ENCODE measurements around the gene SPOPL. TPM values are rescaled to one million over a fixed set of nuclear protein-coding genes. Genes with fewer than 3 reads are reported as not detected.
"Not testable (repeated sequence)": the region's sequence is repeated elsewhere in the genome, so short reads cannot be mapped to it uniquely, and the experiment has no call there.

SPOPL gene
- total RNA-seq, 1 experiment from 2014 or later: 21.0 TPM

DNA sequence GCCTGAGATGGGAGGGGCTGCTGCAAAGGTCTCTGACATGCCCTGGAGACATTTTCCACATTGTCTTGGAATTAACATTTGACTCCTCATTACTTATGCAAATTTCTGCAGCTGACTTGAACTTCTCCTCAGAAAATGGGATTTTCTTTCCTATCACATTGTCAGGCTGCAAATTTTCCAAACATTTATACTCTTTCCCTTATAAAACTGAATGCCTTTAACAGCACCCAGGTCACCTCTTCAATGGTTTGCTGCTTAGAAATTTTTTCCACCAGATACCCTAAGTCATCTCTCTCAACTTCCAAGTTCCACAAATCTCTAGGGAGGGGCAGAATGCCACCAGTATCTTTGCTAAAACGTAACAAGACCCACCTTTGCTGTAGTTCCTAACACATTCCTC, 22.8 kb downstream of the SPOPL start:
- H4K20me1 ChIP-seq (ENCODE audit: insufficient read depth); H2AFZ ChIP-seq; CTCF ChIA-PET; intact Hi-C loops (cut with micrococcal nuclease; ENCODE audit: unreplicated experiment); H3K27me3 ChIP-seq (ENCODE audit: insufficient read depth, low read depth); DNase-seq; H3K9me3 ChIP-seq (ENCODE audit: insufficient read depth, low read depth); H3K27ac ChIP-seq; H3K4me3 ChIP-seq; POLR2A ChIA-PET (ENCODE audit: unreplicated experiment); H3K36me3 ChIP-seq (ENCODE audit: low read depth); H3K4me2 ChIP-seq; H3K9me2 ChIP-seq (ENCODE audit: insufficient read depth); H3K4me1 ChIP-seq (replicated peaks; ENCODE audit: insufficient read depth); H3F3A ChIP-seq (ENCODE audit: insufficient read depth, low read depth); BruUV-seq (replicated peaks): not testable (repeated sequence)
- peaks cover 32% of the 10 kb centered on the region for H3K79me2 ChIP-seq (ENCODE audit: low read depth)

- Histone ChIP-seq H3F3A (ENCODE audit: insufficient read depth, low read depth) (no peaks in the 10 kb centered on the region; the same call in 1 of the 2 replicates), H3K79me2 (ENCODE audit: low read depth) (peaks cover 45% of the 10 kb centered on the region), H4K20me1 (ENCODE audit: insufficient read depth) (peaks cover 13% of the 10 kb centered on the region), H3K27me3 (ENCODE audit: insufficient read depth, low read depth) (no peaks in the 10 kb centered on the region), H2AFZ (no peak overlapping the region), H3K9me2 (ENCODE audit: insufficient read depth) (no peaks in the 10 kb centered on the region), H3K4me2 (no peak overlapping the region), H3K27ac (no peak overlapping the region), H3K36me3 (ENCODE audit: low read depth) (no peaks in the 10 kb centered on the region), H3K4me1 (replicated peaks; ENCODE audit: insufficient read depth) (no peaks in the 10 kb centered on the region), H3K9me3 (ENCODE audit: insufficient read depth, low read depth) (no peaks in the 10 kb centered on the region), H3K4me3 (no peak overlapping the region)
- BruUV-seq (replicated peaks): no TSS peak
- CTCF ChIA-PET: no interaction called here
- DNase-seq: no peak
- intact Hi-C loops (cut with micrococcal nuclease; ENCODE audit: unreplicated experiment): no loop called here
- TF ChIP-seq, protein P1, sequence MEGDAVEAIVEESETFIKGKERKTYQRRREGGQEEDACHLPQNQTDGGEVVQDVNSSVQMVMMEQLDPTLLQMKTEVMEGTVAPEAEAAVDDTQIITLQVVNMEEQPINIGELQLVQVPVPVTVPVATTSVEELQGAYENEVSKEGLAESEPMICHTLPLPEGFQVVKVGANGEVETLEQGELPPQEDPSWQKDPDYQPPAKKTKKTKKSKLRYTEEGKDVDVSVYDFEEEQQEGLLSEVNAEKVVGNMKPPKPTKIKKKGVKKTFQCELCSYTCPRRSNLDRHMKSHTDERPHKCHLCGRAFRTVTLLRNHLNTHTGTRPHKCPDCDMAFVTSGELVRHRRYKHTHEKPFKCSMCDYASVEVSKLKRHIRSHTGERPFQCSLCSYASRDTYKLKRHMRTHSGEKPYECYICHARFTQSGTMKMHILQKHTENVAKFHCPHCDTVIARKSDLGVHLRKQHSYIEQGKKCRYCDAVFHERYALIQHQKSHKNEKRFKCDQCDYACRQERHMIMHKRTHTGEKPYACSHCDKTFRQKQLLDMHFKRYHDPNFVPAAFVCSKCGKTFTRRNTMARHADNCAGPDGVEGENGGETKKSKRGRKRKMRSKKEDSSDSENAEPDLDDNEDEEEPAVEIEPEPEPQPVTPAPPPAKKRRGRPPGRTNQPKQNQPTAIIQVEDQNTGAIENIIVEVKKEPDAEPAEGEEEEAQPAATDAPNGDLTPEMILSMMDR (conservative IDR thresholded peaks at IDR 0.05): no peak
- no peak for TF ChIP-seq EZH2 (IDR thresholded peaks at IDR 0.05; ENCODE audit: low read depth)
- POLR2A ChIA-PET (ENCODE audit: unreplicated experiment): no interaction called here
Measured at GRCh38 chr2:138531913-138532312, 30.3 kb downstream of the SPOPL start.

DNA sequence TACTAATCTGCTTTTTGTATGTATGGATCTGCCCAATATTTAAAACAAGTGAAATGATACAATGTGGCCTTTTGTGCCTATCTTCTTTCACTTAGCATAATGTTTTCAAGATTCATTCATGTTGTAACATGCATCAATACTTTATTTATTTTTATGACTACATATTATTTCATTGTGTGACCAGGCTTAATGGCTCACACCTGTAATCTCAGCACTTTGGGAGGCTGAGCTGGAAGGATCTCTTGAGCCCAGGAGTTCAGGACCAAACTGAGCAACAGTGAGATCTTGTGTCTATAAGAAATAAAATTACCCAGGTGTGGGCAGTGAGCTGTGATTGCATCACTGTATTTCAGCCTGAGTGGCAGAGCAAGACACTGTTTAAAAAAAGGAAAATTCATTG, 33.2 kb downstream of the SPOPL start:
- intact Hi-C loops (cut with micrococcal nuclease; ENCODE audit: unreplicated experiment): no loop called here
- DNase-seq: no peak
- Histone ChIP-seq H4K20me1 (ENCODE audit: insufficient read depth) (peaks cover 4% of the 10 kb centered on the region; the same call in 1 of the 2 replicates), H3K9me3 (ENCODE audit: insufficient read depth, low read depth) (no peaks in the 10 kb centered on the region), H3F3A (ENCODE audit: insufficient read depth, low read depth) (no peaks in the 10 kb centered on the region), H3K79me2 (ENCODE audit: low read depth) (peaks cover 27% of the 10 kb centered on the region), H3K36me3 (ENCODE audit: low read depth) (no peaks in the 10 kb centered on the region), H3K4me1 (replicated peaks; ENCODE audit: insufficient read depth) (no peaks in the 10 kb centered on the region), H3K27me3 (ENCODE audit: insufficient read depth, low read depth) (no peaks in the 10 kb centered on the region), H2AFZ (no peak overlapping the region), H3K4me2 (no peak overlapping the region), H3K4me3 (no peak overlapping the region), H3K27ac (no peak overlapping the region), H3K9me2 (ENCODE audit: insufficient read depth) (no peaks in the 10 kb centered on the region)
- POLR2A ChIA-PET (ENCODE audit: unreplicated experiment): no interaction called here
- CTCF ChIA-PET: no interaction called here
- no peak for TF ChIP-seq EZH2 (IDR thresholded peaks at IDR 0.05; ENCODE audit: low read depth)
- TF ChIP-seq, protein P1 (conservative IDR thresholded peaks at IDR 0.05): no peak
- no TSS peak for BruUV-seq (replicated peaks)

- TF ChIP-seq, protein P1 (conservative IDR thresholded peaks at IDR 0.05): no peak
- no peak for TF ChIP-seq EZH2 (IDR thresholded peaks at IDR 0.05; ENCODE audit: low read depth)
- Histone ChIP-seq H3K9me3 (ENCODE audit: insufficient read depth, low read depth) (no peaks in the 10 kb centered on the region), H2AFZ (no peak overlapping the region), H3F3A (ENCODE audit: insufficient read depth, low read depth) (no peaks in the 10 kb centered on the region), H3K4me3 (no peak overlapping the region), H3K79me2 (ENCODE audit: low read depth) (peaks cover 16% of the 10 kb centered on the region), H4K20me1 (ENCODE audit: insufficient read depth) (no peaks in the 10 kb centered on the region), H3K27ac (no peak overlapping the region), H3K36me3 (ENCODE audit: low read depth) (no peaks in the 10 kb centered on the region), H3K27me3 (ENCODE audit: insufficient read depth, low read depth) (no peaks in the 10 kb centered on the region), H3K4me1 (replicated peaks; ENCODE audit: insufficient read depth) (no peaks in the 10 kb centered on the region), H3K9me2 (ENCODE audit: insufficient read depth) (no peaks in the 10 kb centered on the region), H3K4me2 (no peak overlapping the region)
- no TSS peak for BruUV-seq (replicated peaks)
- ChIA-PET POLR2A (ENCODE audit: unreplicated experiment) (no interaction called here), CTCF (no interaction called here)
- DNase-seq: no peak
- intact Hi-C loops (cut with micrococcal nuclease; ENCODE audit: unreplicated experiment): no loop called here
Measured at GRCh38 chr2:138536302-138536701, 34.7 kb downstream of the SPOPL start.

Measured in PC-9 (cell line).